ENCODE measurements around the gene KATNBL1. TPM values are rescaled to one million over a fixed set of nuclear protein-coding genes. Genes with fewer than 3 reads are reported as not detected.

KATNBL1 gene
- total RNA-seq, 1 donor from 2014 or later: 44.6 TPM

DNA sequence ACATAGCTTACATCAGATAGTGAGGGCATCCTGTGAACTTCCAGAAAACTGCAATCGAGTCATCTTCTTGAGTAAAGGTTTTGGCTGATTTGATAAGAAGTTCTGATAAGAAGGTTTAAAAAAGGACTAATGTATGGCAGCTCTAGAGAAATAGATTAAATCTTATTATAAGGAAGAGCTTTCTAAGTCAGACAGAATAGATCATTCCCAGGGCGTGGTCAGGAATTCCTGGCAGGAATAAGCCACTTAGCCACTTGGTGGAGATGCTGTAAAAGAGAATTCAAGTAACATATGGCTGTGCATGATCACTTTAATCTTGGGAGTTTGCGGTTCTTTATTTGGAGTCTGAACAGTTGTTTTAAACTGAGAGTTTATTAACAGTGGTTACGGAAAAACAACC is 90.6 kb downstream of the KATNBL1 start:
- intact Hi-C loops (cut with micrococcal nuclease): no loop called here

DNA sequence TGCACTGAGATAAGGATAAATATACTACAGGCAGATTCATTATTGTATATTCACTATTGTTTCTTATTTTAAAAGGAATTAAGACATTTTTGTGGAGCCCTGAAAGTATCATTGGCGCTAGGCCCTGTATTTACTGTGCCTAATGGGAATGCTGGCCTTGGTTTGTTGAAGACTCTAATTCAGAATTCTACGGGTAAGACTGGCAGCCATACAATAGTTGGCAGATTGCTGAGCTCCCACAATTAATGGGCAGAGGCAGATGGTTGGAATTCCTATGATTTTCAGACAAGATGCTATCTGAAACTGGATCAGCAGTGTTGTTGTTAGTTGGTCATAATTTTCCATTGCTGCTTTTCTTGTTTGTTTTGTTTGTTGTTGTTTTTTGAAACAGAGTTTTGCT is 93.3 kb downstream of the KATNBL1 start:
- intact Hi-C loops (cut with micrococcal nuclease): no loop called here

DNA sequence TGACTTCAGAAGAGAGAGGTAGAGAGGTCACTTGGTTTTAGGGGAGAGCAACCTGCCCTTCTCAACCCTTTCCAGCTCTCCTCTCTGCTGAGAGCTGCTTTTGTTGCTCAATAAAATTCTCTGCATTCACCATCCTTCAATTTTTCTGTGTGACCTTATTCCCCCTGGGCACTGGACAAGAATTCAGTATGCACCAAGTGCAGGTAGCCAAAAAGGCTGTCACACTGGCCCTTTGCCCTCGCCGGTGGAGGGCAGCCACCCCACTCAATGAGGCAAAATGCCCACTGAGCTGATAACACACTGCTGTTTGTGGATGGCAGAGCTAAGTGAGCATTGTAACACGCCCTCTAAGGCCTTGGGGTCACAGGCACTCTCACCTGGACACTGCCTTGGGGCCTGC is 95.2 kb downstream of the KATNBL1 start:
- intact Hi-C loops (cut with micrococcal nuclease): no loop called here

GRCh38 chr15:34114215-34114614 is 95.7 kb downstream of the KATNBL1 start:
- intact Hi-C loops (cut with micrococcal nuclease): no loop called here

DNA sequence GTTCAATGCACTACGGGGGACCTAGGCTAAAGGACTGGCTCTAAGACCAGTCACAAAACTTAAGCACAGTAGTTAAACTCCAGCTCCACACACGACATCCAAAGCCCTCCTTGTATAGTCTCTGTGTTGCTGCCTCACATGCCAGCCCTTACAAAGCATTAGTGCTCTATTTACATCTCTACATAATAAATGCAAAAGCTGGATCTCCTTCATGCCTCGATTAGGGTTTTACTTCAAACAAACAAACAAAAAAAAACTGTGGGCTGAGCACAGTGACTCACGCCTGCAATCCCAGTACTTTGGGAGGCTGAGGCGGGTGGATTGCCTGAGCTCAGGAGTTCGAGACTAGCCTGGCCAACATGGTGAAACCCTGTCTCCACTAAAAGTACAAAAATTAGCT is 98.4 kb downstream of the KATNBL1 start:
- intact Hi-C loops (cut with micrococcal nuclease): no loop called here

DNA sequence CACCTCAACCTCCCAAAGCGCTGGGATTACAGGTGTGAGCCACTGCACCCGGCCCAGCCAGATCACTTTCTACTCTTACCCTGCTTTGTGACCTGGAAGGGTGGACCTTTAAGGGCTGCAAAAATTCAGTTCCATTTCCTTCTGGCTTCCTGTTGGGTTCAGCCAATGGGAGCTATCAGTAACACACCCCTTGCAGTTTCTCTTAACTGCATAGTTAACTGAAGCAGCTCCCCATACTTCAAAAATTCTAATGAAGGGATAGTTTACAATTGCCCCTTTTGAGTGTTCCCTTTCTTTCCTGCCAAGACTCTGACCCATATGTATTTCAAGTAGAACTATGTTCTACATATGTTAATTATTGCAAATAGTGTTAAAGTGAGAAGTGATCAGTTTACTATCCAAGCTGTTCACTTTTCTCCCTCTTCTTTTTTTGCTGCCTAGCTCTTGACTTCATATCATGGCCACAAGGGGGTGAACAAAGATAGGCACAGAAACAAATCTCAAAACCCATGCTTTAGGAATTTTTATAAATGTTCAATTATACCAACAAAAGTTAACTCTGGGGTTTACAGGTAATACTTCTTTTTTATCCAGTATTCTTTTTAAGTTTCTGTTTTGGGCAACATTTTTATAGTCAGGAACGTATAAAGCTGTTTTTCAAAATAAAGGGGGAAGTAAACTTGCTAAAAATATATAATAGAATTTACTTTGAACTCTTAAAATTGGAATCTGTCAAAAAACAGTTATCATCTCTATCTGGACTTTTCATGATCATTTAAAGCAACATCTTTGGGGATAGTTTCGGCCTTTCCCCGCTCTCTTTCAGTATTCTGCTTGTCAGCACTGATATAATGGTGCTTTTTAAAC is 99.9 kb downstream of the KATNBL1 start:
- intact Hi-C loops (cut with micrococcal nuclease): loop anchor here (1.0 kb wide), 1 partner anchor 100 kb away; the partner anchor contains the start of gene KATNBL1

GRCh38 chr15:34107315-34107714 is 102.6 kb downstream of the KATNBL1 start:
- intact Hi-C loops (cut with micrococcal nuclease): no loop called here

GRCh38 chr15:34106423-34106822 is 103.5 kb downstream of the KATNBL1 start:
- intact Hi-C loops (cut with micrococcal nuclease): no loop called here

DNA sequence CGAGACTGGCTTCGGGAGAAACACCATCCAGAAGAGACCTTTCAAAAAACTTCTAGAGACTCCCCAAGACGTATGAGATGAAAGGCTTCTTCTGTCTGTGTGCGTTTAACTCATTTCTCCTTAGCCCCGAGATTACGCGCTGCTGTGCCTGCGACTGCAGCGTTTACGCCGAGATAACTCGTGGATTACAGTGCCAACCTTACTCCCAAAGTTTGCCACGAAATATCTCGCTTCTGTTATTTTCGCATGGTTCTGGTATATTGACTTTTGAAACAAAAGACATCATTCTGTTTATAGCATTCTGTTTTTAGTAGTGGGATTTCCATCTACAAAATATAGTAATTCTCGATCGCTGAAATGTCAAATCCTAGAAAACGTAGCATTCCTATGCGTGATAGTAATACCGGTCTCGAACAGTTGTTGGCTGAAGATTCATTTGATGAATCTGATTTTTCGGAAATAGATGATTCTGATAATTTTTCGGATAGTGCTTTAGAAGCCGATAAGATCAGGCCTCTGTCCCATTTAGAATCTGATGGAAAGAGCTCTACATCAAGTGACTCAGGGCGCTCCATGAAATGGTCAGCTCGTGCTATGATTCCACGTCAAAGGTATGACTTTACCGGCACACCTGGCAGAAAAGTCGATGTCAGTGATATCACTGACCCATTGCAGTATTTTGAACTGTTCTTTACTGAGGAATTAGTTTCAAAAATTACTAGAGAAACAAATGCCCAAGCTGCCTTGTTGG is 107.5 kb downstream of the KATNBL1 start:
- intact Hi-C loops (cut with micrococcal nuclease): loop anchor here (1.0 to 5.0 kb wide), 4 partner anchors 40 to 485 kb away; partner anchors contain the start of gene KATNBL1

- intact Hi-C loops (cut with micrococcal nuclease): loop anchor here (1.0 to 5.0 kb wide), 7 partner anchors 39 to 486 kb away; partner anchors contain the start of genes KATNBL1, LPCAT4 and SLC12A6
Observed at GRCh38 chr15:34101366-34102174, 108.3 kb downstream of the KATNBL1 start, which contains the start of the genes EMC7 and PGBD4. Gene EMC7 (minus strand): TSS chr15:34101862. CDS start chr15:34101839, 23 bp downstream. Gene PGBD4 (plus strand): TSS chr15:34102083. CDS start chr15:34102532, 449 bp downstream.

- intact Hi-C loops (cut with micrococcal nuclease): loop anchor here (2.0 to 5.0 kb wide), 3 partner anchors 38 to 487 kb away; partner anchors contain the start of gene SLC12A6
Observed at GRCh38 chr15:34099914-34100313, 110.0 kb downstream of the KATNBL1 start.

Other genes starting within 250 kb of the KATNBL1 start
- gene CHRM5, start 241.6 kb downstream of the KATNBL1 start, total RNA-seq: not detected in 2 replicates
- 15.9 and 16.8 TPM in 2 replicates for gene AVEN, start 170.9 kb downstream of the KATNBL1 start, total RNA-seq
- 61.8 and 62.2 TPM in 2 replicates for gene EMC7, start 108.2 kb downstream of the KATNBL1 start, total RNA-seq
- 3.7 and 3.8 TPM in 2 replicates for gene PGBD4, start 108.0 kb downstream of the KATNBL1 start, total RNA-seq
- gene EMC4, start 14.9 kb upstream of the KATNBL1 start, total RNA-seq: 80.6 and 83.1 TPM in 2 replicates
- 39.6 and 43.4 TPM in 2 replicates for gene SLC12A6, start 127.7 kb upstream of the KATNBL1 start, total RNA-seq
- 185 and 202 TPM in 2 replicates for gene NOP10, start 133.0 kb upstream of the KATNBL1 start, total RNA-seq
- not detected in 2 replicates for gene NUTM1, start 133.2 kb upstream of the KATNBL1 start, total RNA-seq
- 83.9 and 91.4 TPM in 2 replicates for gene LPCAT4, start 157.1 kb upstream of the KATNBL1 start, total RNA-seq
- 279 and 293 TPM in 2 replicates for gene GOLGA8A, start 227.7 kb upstream of the KATNBL1 start, total RNA-seq

Data from T-helper 2 cell treated with Interferon-gamma antibody and Interleukin-4, amounts not matched to agents 100 ng/mL and 5 ng/mL, for 36 hours (primary cell).